K562 (cell line): ENCODE results near the gene LIN28A. TPM values are rescaled to one million over a fixed set of nuclear protein-coding genes. Genes with fewer than 3 reads are reported as not detected.
A peak's percentile ranks its signal among the peaks of the same experiment; 100 is the strongest.

Experiments
- EHMT2 ChIP-seq: fragments of 450-650 bp; IDR thresholded peaks from 2 replicates; pipeline ENCODE4 v1.6.1; 2018; ENCODE audit warnings: antibody characterized with exemption
- HDAC1 ChIP-seq, 2 experiments: fragments of 450-650 bp; IDR thresholded peaks; 2 replicates each; pipeline ENCODE4 v1.6.1; 2016 to 2017; ENCODE audit warnings: inconsistent platforms in 1 of 2, mild to moderate bottlenecking in 1 of 2, moderate library complexity in 1 of 2
- KLF16 ChIP-seq: IDR thresholded peaks from 2 replicates; pipeline ENCODE4 v1.6.1; 2016; ENCODE audit warnings: antibody characterized with exemption
- MTF1 ChIP-seq: fragments of 250-450 bp; sonication (Bioruptor Pico); IDR thresholded peaks from 2 replicates; pipeline ENCODE4 v1.9.0; 2021; ENCODE audit warnings: moderate library complexity, mild to moderate bottlenecking, inconsistent platforms, borderline replicate concordance
- RCOR1 ChIP-seq, 2 experiments: IDR thresholded peaks; 2 replicates each; pipeline ENCODE4 v1.6.1; 2012; ENCODE audit warnings: low read depth in 2 of 2, low read length in 2 of 2, borderline replicate concordance in 1 of 2, improper control_type of control experiment in 1 of 2
- ZBTB40 ChIP-seq, 2 experiments: fragments of 450-650 bp in 1 of 2; sonication (generic) in 1 of 2; formaldehyde crosslinking in 1 of 2; IDR thresholded peaks; 2 replicates each; pipeline versions ENCODE4 v1.7.1 to v1.9.0; 2016 to 2022; ENCODE audit warnings: inconsistent platforms in 1 of 2, mild to moderate bottlenecking in 1 of 2, missing genetic modification reagents in 1 of 2
- ZBTB7A ChIP-seq: IDR thresholded peaks from 2 replicates; pipeline ENCODE4 v1.6.1; 2011; ENCODE audit warnings: low read depth, mild to moderate bottlenecking, low read length, moderate library complexity, borderline replicate concordance; ENCODE audit not compliant: control insufficient read depth
- ZFP91 ChIP-seq: sonication (generic); formaldehyde crosslinking; IDR thresholded peaks from 2 replicates; pipeline ENCODE4 v1.8.0; 2022; ENCODE audit warnings: mild to moderate bottlenecking, missing genetic modification reagents
- ZNF609 ChIP-seq: sonication (generic); formaldehyde crosslinking; IDR thresholded peaks from 2 replicates; pipeline ENCODE4 v1.8.1; 2023; ENCODE audit warnings: missing genetic modification reagents, mild to moderate bottlenecking, borderline replicate concordance
- polyA plus RNA-seq, 8 experiments: library from polyadenylated mRNA; depleted of rRNA in 4 of 8; stranded (reverse) in 5 of 8; unstranded in 3 of 8; fragments of >200 nt; fragmentation: Nextera tagmentation in 2 of 8; fragmentation: Illumina TruSeq in 1 of 8; extraction: Ambion mirVana in 2 of 8; extraction: Trizol in 1 of 8; gene quantifications; 2 replicates each; pipeline versions ENCODE4 v1.2.1 to v1.2.3, GENCODE V29; 2011 to 2014; ENCODE audit warnings: inconsistent platforms in 1 of 8, missing spikeins in 1 of 8
- total RNA-seq, 7 experiments: library from RNA; depleted of rRNA in 6 of 7; stranded (reverse); fragments of >200 nt in 6 of 7; fragmentation: Illumina TruSeq in 2 of 7; extraction: Trizol in 2 of 7; gene quantifications; 2 replicates each; pipeline versions ENCODE4 v1.2.1 to v1.2.3, GENCODE V29; 2011 to 2021; ENCODE audit warnings: low replicate concordance in 1 of 7

The LIN28A gene
- total and polyA plus RNA-seq, 9 of the 15 experiments (the other 6 are each of a cell fraction or from before 2014, with no cell fraction given), result 0.80 to 5.4 (median 3.9) TPM

GRCh38 chr1:26409191-26409807 is 1.3 kb upstream of the LIN28A start (continued):
- no peak for TF ChIP-seq ZBTB40 (IDR thresholded peaks at IDR 0.05)
- TF ChIP-seq ZBTB40 (CRISPR knock-in tag; IDR thresholded peaks at IDR 0.05), result no peak
- TF ChIP-seq EHMT2, result peak; percentile 5; the same call in 1 of the 2 replicates
- peak; percentile 90 for TF ChIP-seq KLF16
- peak; percentile 90 for TF ChIP-seq ZFP91 (CRISPR knock-in tag)
- peak in 1 of 2 experiments; percentile 2; a peak in 1 of 4 replicates for TF ChIP-seq HDAC1 (IDR thresholded peaks at IDR 0.05)
- TF ChIP-seq ZNF609, result no peak
- TF ChIP-seq RCOR1 (IDR thresholded peaks at IDR 0.05; ENCODE audit: borderline replicate concordance in 1 of 2, low read depth in 2 of 2, low read length in 2 of 2), result no peak
- TF ChIP-seq MTF1 (CRISPR knock-in tag), result no peak
- TF ChIP-seq ZBTB7A, result 0 out of 2 replicates have a peak, but pooled peaks have one; percentile 5
